SH-SY5Y (cell line): ENCODE measurements around the gene PXMP4.

Experiments used
- GATA2 ChIP-seq: IDR thresholded peaks from 2 replicates; pipeline ENCODE4 v1.6.1; 2011; ENCODE audit warnings: mild to moderate bottlenecking, low read depth, low read length
- GATA3 ChIP-seq: IDR thresholded peaks from 2 replicates; pipeline ENCODE4 v1.6.1; 2011; ENCODE audit warnings: low read depth, mild to moderate bottlenecking, low read length, moderate library complexity

DNA sequence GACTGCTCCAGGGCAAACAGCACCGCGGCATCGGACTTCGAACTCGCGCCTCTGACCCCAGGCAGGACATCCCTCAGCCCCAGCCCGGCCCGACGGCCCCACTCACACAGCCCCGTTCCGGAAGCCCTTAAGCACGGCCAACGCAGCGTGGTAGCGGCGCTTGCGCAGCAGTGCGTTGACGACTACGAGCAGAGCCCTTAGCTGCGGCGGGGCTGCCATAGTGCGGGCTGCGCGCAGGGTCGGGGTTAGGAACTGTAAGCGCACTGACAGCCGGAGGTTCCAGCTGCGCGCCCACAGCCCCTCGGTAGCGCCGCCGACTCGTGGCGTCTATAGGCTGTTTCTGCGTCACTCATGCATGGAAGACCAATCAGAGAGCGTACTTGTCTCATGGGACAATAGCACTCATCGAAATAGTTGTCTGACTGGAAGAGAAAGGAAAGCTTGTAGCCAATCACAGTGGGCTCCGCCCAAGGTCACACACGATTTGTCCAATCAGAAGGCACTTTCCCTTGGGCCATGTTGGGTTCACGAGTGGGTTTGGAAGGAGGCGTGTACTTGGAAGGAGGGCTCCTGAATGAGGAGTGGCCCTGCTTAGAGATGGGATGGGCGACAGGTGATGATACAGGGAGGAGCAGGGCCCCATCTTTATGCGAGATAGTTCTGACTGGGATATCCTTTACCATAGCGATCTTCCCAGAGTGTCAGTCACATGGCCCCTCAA is at the start of gene PXMP4:
- no peak for TF ChIP-seq GATA3
- no peak for TF ChIP-seq GATA2
